B cell (primary cell): Measurements from ENCODE around the gene TACC3.

Experiments
- EZH2 ChIP-seq: IDR thresholded peaks from 2 replicates; pipeline ENCODE4 v1.6.1; 2012; ENCODE audit warnings: borderline replicate concordance, low read depth, mild to moderate bottlenecking, moderate library complexity, low read length; ENCODE audit not compliant: insufficient read depth, poor library complexity, severe bottlenecking
- TF ChIP-seq, protein P1 (sequence below): fragments of 200-600 bp; IDR thresholded peaks from one replicate; pipeline ENCODE4 v1.8.0; 2022; ENCODE audit warnings: antibody characterized with exemption, mild to moderate bottlenecking

DNA sequence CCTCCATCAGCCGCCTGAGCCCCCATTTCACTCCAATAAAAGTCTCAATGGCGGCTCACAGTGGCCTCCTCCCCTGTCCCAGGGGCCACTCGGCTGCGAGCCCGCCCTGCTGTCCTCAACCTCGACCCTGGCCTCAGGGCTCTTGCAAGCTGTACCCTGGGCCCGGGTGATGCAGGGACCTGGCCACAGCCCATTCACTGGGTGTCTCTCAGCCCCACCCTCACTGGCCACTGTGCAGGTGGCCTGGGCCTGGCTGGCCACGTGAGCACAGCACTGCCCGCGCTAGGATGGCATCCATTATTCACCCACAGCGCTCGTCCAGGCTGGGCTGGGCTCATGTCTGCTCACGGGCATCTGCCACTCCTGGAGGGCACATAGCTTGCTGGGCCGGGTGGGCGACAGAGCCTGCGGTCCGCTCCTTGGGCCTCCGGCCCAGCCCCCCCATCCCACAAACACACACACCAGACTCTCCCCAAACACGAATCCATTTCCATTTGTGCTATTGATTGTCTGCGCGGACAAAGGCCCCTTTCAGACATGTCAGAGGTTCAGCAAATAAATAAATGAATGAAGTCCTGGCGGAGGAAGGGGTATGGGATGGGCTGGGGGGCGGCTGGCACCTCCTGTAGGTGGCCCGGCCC, 55.3 kb downstream of the TACC3 start:
- TF ChIP-seq, protein P1, sequence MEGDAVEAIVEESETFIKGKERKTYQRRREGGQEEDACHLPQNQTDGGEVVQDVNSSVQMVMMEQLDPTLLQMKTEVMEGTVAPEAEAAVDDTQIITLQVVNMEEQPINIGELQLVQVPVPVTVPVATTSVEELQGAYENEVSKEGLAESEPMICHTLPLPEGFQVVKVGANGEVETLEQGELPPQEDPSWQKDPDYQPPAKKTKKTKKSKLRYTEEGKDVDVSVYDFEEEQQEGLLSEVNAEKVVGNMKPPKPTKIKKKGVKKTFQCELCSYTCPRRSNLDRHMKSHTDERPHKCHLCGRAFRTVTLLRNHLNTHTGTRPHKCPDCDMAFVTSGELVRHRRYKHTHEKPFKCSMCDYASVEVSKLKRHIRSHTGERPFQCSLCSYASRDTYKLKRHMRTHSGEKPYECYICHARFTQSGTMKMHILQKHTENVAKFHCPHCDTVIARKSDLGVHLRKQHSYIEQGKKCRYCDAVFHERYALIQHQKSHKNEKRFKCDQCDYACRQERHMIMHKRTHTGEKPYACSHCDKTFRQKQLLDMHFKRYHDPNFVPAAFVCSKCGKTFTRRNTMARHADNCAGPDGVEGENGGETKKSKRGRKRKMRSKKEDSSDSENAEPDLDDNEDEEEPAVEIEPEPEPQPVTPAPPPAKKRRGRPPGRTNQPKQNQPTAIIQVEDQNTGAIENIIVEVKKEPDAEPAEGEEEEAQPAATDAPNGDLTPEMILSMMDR: no peak
- no peak for TF ChIP-seq EZH2
